Fibroblast of lung (primary cell): ENCODE measurements around the gene PAK3. TPM values are rescaled to one million over a fixed set of nuclear protein-coding genes. Genes with fewer than 3 reads are reported as not detected.

ENCODE experiments used
- DNase-seq, 2 donors: peaks; one replicate each; pipeline versions ENCODE4 v3.0.0 to v3.0.0-alpha.2; 2010; ENCODE audit warnings: low read depth in 2 of 2
- H2AFZ ChIP-seq: 2 replicates; pipeline ENCODE4 v1.5.1; 2012; ENCODE audit warnings: low read length, control low read depth, inconsistent platforms
- H3K27ac ChIP-seq: 2 replicates; pipeline ENCODE4 v1.5.1; 2011; ENCODE audit warnings: low read length, control low read depth; ENCODE audit not compliant: insufficient read depth
- H3K27me3 ChIP-seq: 2 replicates; pipeline ENCODE4 v1.5.1; 2011; ENCODE audit warnings: mild to moderate bottlenecking, low read length; ENCODE audit not compliant: control insufficient read depth, insufficient read depth
- H3K36me3 ChIP-seq: 2 replicates; pipeline ENCODE4 v1.5.1; 2011; ENCODE audit warnings: low read length; ENCODE audit not compliant: control insufficient read depth, insufficient read depth
- H3K4me1 ChIP-seq: 2 replicates; pipeline ENCODE4 v1.5.1; 2011; ENCODE audit warnings: low read length; ENCODE audit not compliant: control insufficient read depth, insufficient read depth; ENCODE audit errors: extremely low read depth
- H3K4me2 ChIP-seq: 2 replicates; pipeline ENCODE4 v1.5.1; 2011; ENCODE audit warnings: low read length, control low read depth; ENCODE audit not compliant: insufficient read depth; ENCODE audit errors: extremely low read depth
- H3K4me3 ChIP-seq, 4 experiments: fragments of 200-600 bp in 1 of 4; sonication (generic) in 1 of 4; replicated peaks in 1 of 4; 2 replicates each; pipeline ENCODE4 v1.5.1; 2011 to 2016; ENCODE audit warnings: low read length in 4 of 4, low read depth in 3 of 4, mild to moderate bottlenecking in 3 of 4, control low read depth in 2 of 4, inconsistent platforms in 1 of 4, mixed read lengths in 1 of 4; ENCODE audit not compliant: insufficient read depth in 1 of 4; ENCODE audit errors: control extremely low read depth in 1 of 4
- H3K79me2 ChIP-seq: 2 replicates; pipeline ENCODE4 v1.5.1; 2012; ENCODE audit warnings: mild to moderate bottlenecking, low read length, inconsistent platforms; ENCODE audit not compliant: control insufficient read depth, insufficient read depth
- H3K9ac ChIP-seq: 2 replicates; pipeline ENCODE4 v1.5.1; 2011; ENCODE audit warnings: mild to moderate bottlenecking, low read length, control low read depth; ENCODE audit not compliant: insufficient read depth
- H3K9me3 ChIP-seq: 2 replicates; pipeline ENCODE4 v1.5.1; 2012; ENCODE audit warnings: low read depth, low read length; ENCODE audit not compliant: control insufficient read depth, insufficient read depth
- H4K20me1 ChIP-seq: 2 replicates; pipeline ENCODE4 v1.5.1; 2011; ENCODE audit warnings: low read length; ENCODE audit not compliant: control insufficient read depth, insufficient read depth; ENCODE audit errors: extremely low read depth
- CTCF ChIP-seq, 2 donors: IDR thresholded peaks in 1 of 2; conservative IDR thresholded peaks in 1 of 2; 1 replicate in 1 of 2; 2 replicates in 1 of 2; pipeline ENCODE4 v1.5.1; 2011 to 2012; ENCODE audit warnings: low read length in 2 of 2, control low read depth in 1 of 2, inconsistent platforms in 1 of 2, low read depth in 1 of 2, mild to moderate bottlenecking in 1 of 2
- EZH2 ChIP-seq: IDR thresholded peaks from 2 replicates; pipeline ENCODE4 v1.5.1; 2012; ENCODE audit warnings: low read length, control low read depth, mild to moderate bottlenecking; ENCODE audit errors: missing control alignments
- polyA plus RNA-seq, 2 donors: library from polyadenylated mRNA; depleted of rRNA in 1 of 2; stranded (reverse) in 1 of 2; unstranded in 1 of 2; fragments of >200 nt; gene quantifications; 2 replicates each; pipeline ENCODE4 v1.2.1, GENCODE V29; 2011 to 2012; ENCODE audit warnings: missing spikeins in 1 of 2
- total RNA-seq: library from RNA; depleted of rRNA; stranded (reverse); fragments of >200 nt; gene quantifications from 2 replicates; pipeline ENCODE4 v1.2.1, GENCODE V29; 2014

The PAK3 gene
- total and polyA plus RNA-seq, 2 donors (not counting 1 experiment from before 2014, with no cell fraction given): 0.19 to 2.0 TPM

- Histone ChIP-seq H3K9ac (no peak overlapping the region), H3K4me3 (no peak overlapping the region), H3K9me3 (no peaks in the 10 kb centered on the region), H3K79me2 (no peaks in the 10 kb centered on the region), H3K4me2 (no peak overlapping the region), H3K4me1 (no peaks in the 10 kb centered on the region), H3K27me3 (no peaks in the 10 kb centered on the region), H2AFZ (no peak overlapping the region), H4K20me1 (no peaks in the 10 kb centered on the region), H3K36me3 (no peaks in the 10 kb centered on the region), H3K27ac (no peak overlapping the region)
- DNase-seq: no peak
- TF ChIP-seq CTCF (conservative IDR thresholded peaks at IDR 0.05 in 1 of 2, IDR thresholded peaks at IDR 0.05 in 1 of 2; ENCODE audit: low read depth in 1 of 2, low read length in 2 of 2): no peak
- TF ChIP-seq EZH2: no peak
Measured at GRCh38 chrX:111129921-111130320, 33.9 kb downstream of the PAK3 start.

- peak; percentile 0 to 51 for DNase-seq
- no peaks in the 10 kb centered on the region for H3K36me3 ChIP-seq
- H3K9ac ChIP-seq: no peak overlapping the region
- TF ChIP-seq CTCF (conservative IDR thresholded peaks at IDR 0.05 in 1 of 2, IDR thresholded peaks at IDR 0.05 in 1 of 2; ENCODE audit: low read depth in 1 of 2, low read length in 2 of 2) (no peak), EZH2 (no peak)
- no peak overlapping the region for H3K27ac ChIP-seq
- no peaks in the 10 kb centered on the region for H3K79me2 ChIP-seq
- H3K4me3 ChIP-seq: no peak overlapping the region
- H3K9me3 ChIP-seq: no peaks in the 10 kb centered on the region
- H3K4me1 ChIP-seq: no peaks in the 10 kb centered on the region
- no peaks in the 10 kb centered on the region for H4K20me1 ChIP-seq
- H3K4me2 ChIP-seq: no peak overlapping the region
- no peaks in the 10 kb centered on the region for H3K27me3 ChIP-seq
- no peak overlapping the region for H2AFZ ChIP-seq
Measured at GRCh38 chrX:111131572-111131971, 35.6 kb downstream of the PAK3 start.

- Histone ChIP-seq H4K20me1 (no peaks in the 10 kb centered on the region), H3K4me2 (no peak overlapping the region), H3K27ac (no peak overlapping the region), H3K4me1 (no peaks in the 10 kb centered on the region), H3K79me2 (no peaks in the 10 kb centered on the region), H3K27me3 (no peaks in the 10 kb centered on the region), H3K4me3 (no peak overlapping the region), H3K9me3 (no peaks in the 10 kb centered on the region), H3K36me3 (no peaks in the 10 kb centered on the region), H3K9ac (no peak overlapping the region), H2AFZ (no peak overlapping the region)
- TF ChIP-seq CTCF (conservative IDR thresholded peaks at IDR 0.05 in 1 of 2, IDR thresholded peaks at IDR 0.05 in 1 of 2; ENCODE audit: low read depth in 1 of 2, low read length in 2 of 2): no peak
- TF ChIP-seq EZH2: no peak
- DNase-seq: peak in 1 of 2 donors; percentile 31
Measured at GRCh38 chrX:111133389-111133788, 37.4 kb downstream of the PAK3 start.
